ENCODE measurements around the gene SCN3A. TPM values are rescaled to one million over a fixed set of nuclear protein-coding genes. Genes with fewer than 3 reads are reported as not detected.

Gene SCN3A
- total RNA-seq (2014; rRNA removed; shearing (Covaris generic)): not detected in 2 replicates

DNA sequence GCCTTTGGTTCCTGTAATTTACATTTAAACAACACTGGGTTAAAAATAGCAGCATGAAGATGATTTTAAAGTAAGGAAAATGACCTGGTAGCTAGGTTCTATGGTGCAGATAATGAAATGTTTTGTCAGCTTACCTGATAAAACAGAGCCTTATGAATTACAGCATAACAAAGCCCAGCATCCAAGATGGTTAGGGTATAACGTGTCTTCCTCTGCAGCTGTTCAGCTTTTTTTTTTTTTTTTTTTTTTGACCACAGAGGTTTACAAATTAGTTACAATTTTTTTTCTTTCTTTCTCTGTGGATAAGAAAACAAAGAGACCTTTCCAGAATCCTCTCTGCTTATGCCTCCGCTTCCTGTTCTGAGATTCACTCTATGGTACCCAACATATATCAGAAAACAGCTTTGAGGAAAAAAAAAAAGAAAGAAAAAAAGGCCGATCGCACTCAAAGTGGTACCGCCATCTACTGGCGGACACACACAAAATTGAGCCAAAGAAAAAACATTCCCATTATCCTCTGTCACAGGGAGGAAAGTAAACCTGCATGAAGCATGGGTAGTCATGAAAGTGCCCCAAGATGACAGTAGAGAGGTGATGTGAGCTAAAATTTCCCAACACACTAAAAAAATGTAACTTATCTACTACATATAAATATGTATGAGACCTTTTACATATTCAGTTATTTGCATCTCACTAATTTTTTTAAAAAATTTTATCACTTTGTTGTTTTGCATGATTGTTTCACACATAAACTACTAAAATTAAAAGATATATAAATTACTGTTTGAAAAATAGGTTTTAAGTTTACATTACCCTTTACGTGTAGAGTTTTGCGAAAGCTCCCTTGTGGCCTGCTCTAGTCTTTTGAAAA is at the start of gene SCN3A:
TSS of gene SCN3A (minus strand) at position 362 of the 871 bp plus-strand sequence. CDS start 27,656 bp downstream, outside the sequence.
- DNase-seq: peak; percentile 4
- H3K36me3 ChIP-seq (replicated peaks; ENCODE audit: control insufficient read depth, insufficient read depth, low read length): no peaks in the 10 kb centered on the region
- no peak within 1 kb of the TSS for H3K4me3 ChIP-seq (ENCODE audit: insufficient read depth, low read depth, low read length)
- H3K27me3 ChIP-seq (ENCODE audit: control insufficient read depth, insufficient read depth, low read length): no peaks in the 10 kb centered on the region

DNA sequence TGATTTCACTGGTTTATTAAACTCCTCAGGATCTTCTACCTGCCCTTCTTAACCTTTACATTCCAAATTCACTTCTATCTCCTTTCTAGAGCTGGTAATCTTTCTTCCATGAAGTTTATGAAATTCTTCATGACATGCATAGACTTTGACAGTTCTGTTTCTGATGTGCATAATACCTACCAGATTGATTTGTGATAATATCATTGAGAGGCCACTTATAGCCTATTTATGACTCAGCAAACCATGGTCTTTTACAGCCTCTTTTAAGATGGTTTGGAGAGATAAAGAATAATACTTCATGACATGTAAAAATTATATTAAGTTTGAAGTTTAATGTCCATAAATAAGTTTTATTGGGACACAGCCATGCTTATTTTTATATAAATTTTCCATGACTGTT is 49.3 kb upstream of the SCN3A start:
- H3K27me3 ChIP-seq (ENCODE audit: control insufficient read depth, insufficient read depth, low read length): no peaks in the 10 kb centered on the region
- no peak overlapping the region for H3K4me3 ChIP-seq (ENCODE audit: insufficient read depth, low read depth, low read length)
- DNase-seq: no peak
- H3K36me3 ChIP-seq (replicated peaks; ENCODE audit: control insufficient read depth, insufficient read depth, low read length): no peaks in the 10 kb centered on the region

DNA sequence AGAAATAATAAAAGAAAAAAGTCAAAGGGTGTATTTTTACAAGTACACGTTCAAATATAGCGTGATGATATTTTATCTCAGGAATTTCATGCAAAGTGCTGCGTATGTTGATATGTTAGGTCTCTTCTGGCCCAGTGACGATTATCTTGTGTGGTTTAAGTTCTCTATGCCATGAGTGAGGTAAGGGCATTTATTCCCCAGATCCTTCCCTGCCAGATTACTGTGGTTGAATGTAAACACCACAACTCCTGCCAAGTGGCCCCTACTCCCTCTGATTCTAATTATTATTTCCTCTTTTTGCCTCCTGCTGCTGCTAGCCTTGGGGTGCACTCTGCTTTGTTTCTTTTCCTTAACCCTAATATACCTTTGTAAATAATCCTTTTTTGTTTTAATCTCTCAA is 47.5 kb upstream of the SCN3A start:
- no peak for DNase-seq
- H3K27me3 ChIP-seq (ENCODE audit: control insufficient read depth, insufficient read depth, low read length): no peaks in the 10 kb centered on the region
- H3K36me3 ChIP-seq (replicated peaks; ENCODE audit: control insufficient read depth, insufficient read depth, low read length): no peaks in the 10 kb centered on the region

DNA sequence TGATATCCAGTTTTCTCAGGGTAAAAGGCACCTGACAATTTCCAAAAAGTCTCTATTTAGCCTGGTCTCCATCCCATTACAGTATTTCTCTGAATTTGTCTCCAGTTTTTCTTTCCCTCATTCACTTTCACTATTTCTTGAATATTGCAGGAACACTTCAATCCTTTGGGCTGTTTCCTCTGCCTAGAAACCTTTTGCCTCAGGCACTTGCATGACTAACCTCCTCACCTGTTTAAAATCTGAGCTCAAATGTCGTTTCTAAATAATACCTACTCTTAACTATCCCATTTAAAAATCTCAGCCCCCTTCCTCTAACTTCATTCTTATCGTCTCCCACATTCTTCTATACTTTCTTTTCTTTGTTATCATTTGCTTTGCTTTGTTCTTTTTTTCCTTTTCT is 44.4 kb upstream of the SCN3A start:
- Histone ChIP-seq H3K27me3 (ENCODE audit: control insufficient read depth, insufficient read depth, low read length) (no peaks in the 10 kb centered on the region), H3K36me3 (replicated peaks; ENCODE audit: control insufficient read depth, insufficient read depth, low read length) (no peaks in the 10 kb centered on the region), H3K4me3 (ENCODE audit: insufficient read depth, low read depth, low read length) (no peak overlapping the region)
- no peak for DNase-seq

More for the DNA sequence above, 47.5 kb upstream of the SCN3A start:
- no peak overlapping the region for H3K4me3 ChIP-seq (ENCODE audit: insufficient read depth, low read depth, low read length)

DNA sequence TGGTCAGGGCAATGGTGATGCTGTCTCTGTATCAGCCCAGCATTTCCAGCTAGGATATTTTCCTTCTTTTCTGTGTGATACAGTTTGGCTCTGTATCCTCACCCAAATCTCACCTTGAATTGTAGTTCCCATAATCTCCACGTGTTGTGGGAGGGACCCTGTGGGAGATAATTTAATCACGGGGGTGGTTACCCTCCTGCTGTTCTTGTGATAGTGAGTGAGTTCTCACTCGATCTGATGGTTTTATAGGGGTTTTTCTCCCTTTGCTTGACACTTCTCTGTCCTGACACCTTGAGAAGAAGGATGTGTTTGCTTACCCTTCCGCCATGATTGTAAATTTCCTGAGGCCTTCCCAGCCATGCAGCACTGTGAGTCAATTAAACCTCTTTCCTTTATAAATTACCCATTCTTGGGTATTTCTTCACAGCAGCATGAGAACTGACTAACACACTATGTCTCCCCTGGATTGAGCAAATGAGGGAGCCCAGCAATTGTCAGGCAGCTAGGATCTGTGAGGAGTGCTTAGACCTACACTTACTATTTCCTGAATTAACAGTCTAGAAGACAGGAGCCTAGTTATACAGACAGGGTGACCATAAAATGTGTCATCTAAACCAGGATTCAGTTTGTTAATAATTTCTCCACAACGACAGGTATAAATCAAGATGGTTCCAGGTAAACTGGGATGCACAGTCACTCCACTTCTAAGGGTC is 41.4 kb upstream of the SCN3A start:
- Histone ChIP-seq H3K27me3 (ENCODE audit: control insufficient read depth, insufficient read depth, low read length) (no peaks in the 10 kb centered on the region), H3K36me3 (replicated peaks; ENCODE audit: control insufficient read depth, insufficient read depth, low read length) (no peaks in the 10 kb centered on the region), H3K4me3 (ENCODE audit: insufficient read depth, low read depth, low read length) (no peak overlapping the region)
- no peak for DNase-seq

DNA sequence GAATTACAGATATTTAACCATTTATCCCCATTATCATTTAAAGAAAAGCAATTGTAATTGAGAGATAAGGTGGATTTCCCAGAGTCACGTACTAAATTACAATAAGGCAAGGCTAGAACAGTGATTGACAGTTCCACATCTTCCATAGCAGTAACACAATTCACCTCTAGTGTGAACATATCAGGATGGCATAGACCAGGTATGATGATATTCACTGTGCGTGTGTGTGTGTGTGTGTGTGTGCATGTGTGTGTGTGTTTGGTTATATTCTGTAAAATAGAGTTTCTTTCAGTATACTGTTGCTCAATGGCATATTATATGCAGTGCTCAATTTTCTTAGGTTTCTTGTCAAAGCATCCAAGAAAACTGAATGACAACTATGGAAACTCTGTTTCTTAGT is 37.1 kb upstream of the SCN3A start:
- H3K4me3 ChIP-seq (ENCODE audit: insufficient read depth, low read depth, low read length): no peak overlapping the region

DNA sequence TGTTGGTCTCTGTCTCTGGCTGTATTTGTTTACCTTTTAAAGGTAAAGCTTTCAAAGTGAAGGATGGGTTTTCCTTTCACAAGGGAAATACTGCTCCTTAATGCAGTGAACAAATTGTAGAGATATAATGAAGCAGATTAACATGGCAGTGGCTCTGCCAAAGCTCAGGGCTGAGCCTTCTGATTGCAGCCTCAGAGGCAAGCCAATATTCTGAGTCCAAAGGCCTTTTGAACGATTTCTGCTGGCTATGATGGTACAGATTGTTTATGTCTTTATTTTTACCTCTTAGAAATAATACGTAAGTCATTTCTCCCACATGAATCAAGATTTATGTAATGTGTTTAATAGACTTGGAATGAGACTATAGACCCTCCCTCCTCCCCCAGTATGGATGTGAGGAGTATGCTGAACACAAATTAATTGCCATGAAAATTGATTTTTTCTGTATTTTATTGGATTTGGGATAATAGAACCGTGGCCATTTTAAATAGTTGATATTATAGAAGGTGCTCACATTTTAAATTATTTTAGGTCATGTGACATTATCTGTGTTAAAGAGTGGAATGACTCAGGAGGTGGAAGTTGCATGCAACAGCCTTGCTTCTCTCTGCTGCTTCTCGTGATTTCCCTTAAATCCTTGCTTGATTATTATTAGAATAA is 36.1 kb upstream of the SCN3A start:
- Histone ChIP-seq H3K4me3 (ENCODE audit: insufficient read depth, low read depth, low read length) (no peak overlapping the region), H3K36me3 (replicated peaks; ENCODE audit: control insufficient read depth, insufficient read depth, low read length) (no peaks in the 10 kb centered on the region), H3K27me3 (ENCODE audit: control insufficient read depth, insufficient read depth, low read length) (no peaks in the 10 kb centered on the region)
- DNase-seq: no peak

More for the DNA sequence above, 37.1 kb upstream of the SCN3A start:
- no peak for DNase-seq
- H3K36me3 ChIP-seq (replicated peaks; ENCODE audit: control insufficient read depth, insufficient read depth, low read length): no peaks in the 10 kb centered on the region
- H3K27me3 ChIP-seq (ENCODE audit: control insufficient read depth, insufficient read depth, low read length): no peaks in the 10 kb centered on the region

DNA sequence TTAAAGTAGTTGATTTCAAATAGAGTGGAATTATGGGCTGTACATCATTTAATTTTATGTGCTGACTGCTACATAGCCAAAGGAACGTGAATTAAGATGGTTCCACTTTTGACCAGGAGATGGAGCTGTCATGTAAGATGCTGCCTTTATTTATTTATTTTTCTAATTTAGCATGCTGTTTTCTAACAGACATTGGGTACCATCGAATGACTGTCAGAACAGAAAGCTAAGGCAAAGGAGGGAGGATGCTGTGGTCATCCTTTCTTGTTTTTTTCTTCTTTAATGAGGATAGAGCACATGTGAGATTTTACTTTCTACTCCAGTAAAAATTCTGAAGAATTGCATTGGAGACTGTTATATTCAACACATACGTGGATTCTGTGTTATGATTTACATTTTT is 35.4 kb upstream of the SCN3A start, which contains the start of gene SCN2A:
TSS of gene SCN2A (plus strand) at position 185 of the 400 bp plus-strand sequence. CDS start 56,410 bp downstream, outside the sequence.
- Histone ChIP-seq H3K27me3 (ENCODE audit: control insufficient read depth, insufficient read depth, low read length) (no peaks in the 10 kb centered on the region), H3K36me3 (replicated peaks; ENCODE audit: control insufficient read depth, insufficient read depth, low read length) (no peaks in the 10 kb centered on the region), H3K4me3 (ENCODE audit: insufficient read depth, low read depth, low read length) (no peak within 1 kb of the TSS)
- no peak for DNase-seq

DNA sequence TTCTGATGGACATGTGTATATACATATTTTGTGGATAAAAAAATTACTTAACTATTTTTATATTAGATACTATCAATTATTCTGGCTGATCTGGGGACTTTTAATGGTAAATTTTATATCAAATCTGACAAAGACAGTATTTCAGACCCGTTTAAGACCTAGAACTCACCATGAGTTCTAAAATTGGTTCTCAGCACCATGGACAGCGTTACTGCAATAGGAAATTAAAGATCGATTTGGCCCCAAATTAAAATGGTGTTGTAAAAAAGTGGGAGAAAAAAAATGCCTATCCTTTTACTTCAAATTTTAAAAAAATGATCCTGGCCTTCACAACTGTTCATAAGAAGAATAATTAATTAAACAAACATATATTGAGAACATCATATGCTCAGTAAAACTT is 34.4 kb upstream of the SCN3A start:
- Histone ChIP-seq H3K27me3 (ENCODE audit: control insufficient read depth, insufficient read depth, low read length) (no peaks in the 10 kb centered on the region), H3K36me3 (replicated peaks; ENCODE audit: control insufficient read depth, insufficient read depth, low read length) (no peaks in the 10 kb centered on the region), H3K4me3 (ENCODE audit: insufficient read depth, low read depth, low read length) (no peak overlapping the region)
- DNase-seq: no peak

DNA sequence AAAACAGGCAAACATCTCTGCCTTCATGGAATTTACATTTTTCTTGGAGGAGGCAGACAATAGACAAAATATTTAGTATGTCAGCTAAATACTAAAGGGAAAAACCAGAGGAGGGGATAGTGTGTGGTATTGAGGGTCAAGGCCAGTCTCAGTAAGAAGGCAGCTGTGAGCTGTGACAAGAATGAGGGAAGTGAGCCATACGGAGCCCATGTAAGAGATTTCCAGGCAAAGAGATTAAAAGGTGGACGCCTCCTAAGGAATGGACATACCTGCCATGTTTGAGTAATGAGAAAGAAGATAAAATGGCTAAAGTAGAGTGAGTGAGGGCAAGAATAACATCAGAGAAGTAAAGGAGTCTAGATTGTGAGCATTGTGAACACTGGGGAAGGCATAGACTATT is 33.2 kb upstream of the SCN3A start:
- Histone ChIP-seq H3K36me3 (replicated peaks; ENCODE audit: control insufficient read depth, insufficient read depth, low read length) (no peaks in the 10 kb centered on the region), H3K27me3 (ENCODE audit: control insufficient read depth, insufficient read depth, low read length) (no peaks in the 10 kb centered on the region), H3K4me3 (ENCODE audit: insufficient read depth, low read depth, low read length) (no peak overlapping the region)
- no peak for DNase-seq

DNA sequence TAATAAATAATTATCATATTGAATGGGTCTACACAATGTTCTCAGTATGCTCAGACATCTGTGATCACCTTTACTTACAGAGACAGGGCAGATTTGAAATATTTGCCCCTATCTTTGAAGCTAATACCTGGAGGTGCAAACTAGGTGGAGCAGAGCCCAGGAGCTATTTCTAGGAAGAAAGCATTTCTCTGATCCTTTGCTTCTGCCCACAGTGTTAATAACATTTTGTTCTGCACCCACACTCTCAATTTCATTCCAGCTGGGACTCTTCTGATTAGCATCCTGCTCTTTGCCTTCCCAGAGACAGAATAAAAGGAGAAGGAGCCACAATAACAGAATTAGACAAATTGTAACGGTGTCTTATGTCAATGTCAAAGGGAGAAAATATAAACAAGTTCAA is 23.7 kb upstream of the SCN3A start:
- no peaks in the 10 kb centered on the region for H3K36me3 ChIP-seq (replicated peaks; ENCODE audit: control insufficient read depth, insufficient read depth, low read length)
- no peak overlapping the region for H3K4me3 ChIP-seq (ENCODE audit: insufficient read depth, low read depth, low read length)
- DNase-seq: no peak
- H3K27me3 ChIP-seq (ENCODE audit: control insufficient read depth, insufficient read depth, low read length): no peaks in the 10 kb centered on the region

DNA sequence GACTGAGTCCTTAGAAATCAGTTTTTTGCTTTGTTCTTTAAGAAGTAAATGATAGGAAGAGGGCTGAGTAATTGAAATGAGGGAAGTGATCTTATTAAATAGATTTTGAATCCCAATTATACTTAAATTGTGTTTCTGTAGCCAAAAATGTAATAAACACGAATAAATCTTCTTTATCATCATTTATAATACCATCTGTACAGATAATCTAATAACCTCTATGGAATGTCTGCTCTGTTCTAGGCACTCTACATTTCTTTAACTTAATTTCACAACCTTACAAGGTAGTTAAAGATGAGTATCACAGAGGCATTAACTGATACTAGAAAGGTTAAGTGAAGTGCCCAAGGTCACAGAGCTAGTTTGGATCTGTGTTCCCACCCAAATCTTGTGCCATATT is 21.1 kb upstream of the SCN3A start:
- DNase-seq: no peak
- Histone ChIP-seq H3K4me3 (ENCODE audit: insufficient read depth, low read depth, low read length) (no peak overlapping the region), H3K27me3 (ENCODE audit: control insufficient read depth, insufficient read depth, low read length) (no peaks in the 10 kb centered on the region), H3K36me3 (replicated peaks; ENCODE audit: control insufficient read depth, insufficient read depth, low read length) (no peaks in the 10 kb centered on the region)

DNA sequence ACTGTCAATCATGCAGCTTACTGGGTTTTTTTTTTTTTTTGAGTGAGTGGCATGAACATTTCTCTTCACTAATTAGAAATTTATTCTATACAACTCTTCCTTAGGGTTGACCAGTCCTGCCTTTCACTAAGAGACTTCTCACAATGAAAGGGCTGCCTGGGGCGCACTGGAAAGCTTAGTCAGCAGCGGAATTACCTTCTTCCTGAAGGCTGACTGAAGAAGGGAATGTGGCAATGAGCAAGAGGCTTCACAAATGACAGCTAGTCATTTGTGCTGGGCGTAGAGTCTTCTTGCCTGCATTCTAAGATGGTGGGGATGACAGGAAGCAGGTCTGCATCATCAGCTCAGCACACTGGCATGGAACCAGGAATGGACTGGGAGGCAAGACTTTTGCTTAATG is 15.6 kb upstream of the SCN3A start:
- no peak for DNase-seq
- Histone ChIP-seq H3K36me3 (replicated peaks; ENCODE audit: control insufficient read depth, insufficient read depth, low read length) (no peaks in the 10 kb centered on the region), H3K4me3 (ENCODE audit: insufficient read depth, low read depth, low read length) (no peak overlapping the region), H3K27me3 (ENCODE audit: control insufficient read depth, insufficient read depth, low read length) (no peaks in the 10 kb centered on the region)

DNA sequence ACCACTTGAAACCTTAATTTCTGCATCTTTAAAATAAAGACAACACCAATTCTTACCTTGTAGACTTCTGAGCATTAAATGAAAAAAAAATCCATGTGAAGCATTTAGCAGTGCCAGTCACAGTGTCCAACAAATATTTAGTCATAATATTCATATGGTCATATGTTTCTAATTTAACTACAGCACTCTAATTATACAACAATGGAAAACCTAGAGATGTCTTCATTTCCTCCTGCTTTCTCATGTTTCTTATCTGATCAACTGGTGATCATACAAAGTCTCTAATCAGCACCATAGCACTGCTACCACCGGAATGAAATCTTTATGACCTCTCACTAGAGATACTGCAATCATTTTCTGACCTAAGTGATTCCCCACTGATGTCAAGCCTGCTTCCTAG is 10.2 kb upstream of the SCN3A start:
- H3K27me3 ChIP-seq (ENCODE audit: control insufficient read depth, insufficient read depth, low read length): no peaks in the 10 kb centered on the region

More for the DNA sequence above, 10.2 kb upstream of the SCN3A start:
- Histone ChIP-seq H3K36me3 (replicated peaks; ENCODE audit: control insufficient read depth, insufficient read depth, low read length) (no peaks in the 10 kb centered on the region), H3K4me3 (ENCODE audit: insufficient read depth, low read depth, low read length) (no peak overlapping the region)
- DNase-seq: no peak
